Measurements from ENCODE around the gene KCNJ10.

Gene KCNJ10

GRCh38 chr1:160098852-160099561, 29.0 kb upstream of the KCNJ10 start:
- peak; percentile 86 for DNase-seq (ENCODE audit: low spot score)

GRCh38 chr1:160097911-160098851, 28.2 kb upstream of the KCNJ10 start, which contains the start of gene IGSF8:
Gene IGSF8, minus strand, starts transcription at chr1:160098619. Its CDS starts 147 bp downstream, at chr1:160098472.
- peak; percentile 38 for DNase-seq (ENCODE audit: low spot score)

GRCh38 chr1:160097151-160097910, 27.4 kb upstream of the KCNJ10 start:
- DNase-seq (ENCODE audit: low spot score), result no peak

GRCh38 chr1:160096274-160097116, 26.5 kb upstream of the KCNJ10 start:
- DNase-seq (ENCODE audit: low spot score), result no peak

GRCh38 chr1:160095382-160096105, 25.6 kb upstream of the KCNJ10 start:
- DNase-seq (ENCODE audit: low spot score), result no peak

GRCh38 chr1:160094806-160095205, 24.8 kb upstream of the KCNJ10 start:
- DNase-seq (ENCODE audit: low spot score), result no peak

GRCh38 chr1:160094291-160094625, 24.3 kb upstream of the KCNJ10 start:
- DNase-seq (ENCODE audit: low spot score), result no peak

- no peak for DNase-seq (ENCODE audit: low spot score)
Measured at GRCh38 chr1:160093624-160094290, 23.8 kb upstream of the KCNJ10 start.

- DNase-seq (ENCODE audit: low spot score), result no peak
Measured at GRCh38 chr1:160093069-160093395, 23.1 kb upstream of the KCNJ10 start.

- DNase-seq (ENCODE audit: low spot score), result no peak
Measured at GRCh38 chr1:160092366-160093068, 22.6 kb upstream of the KCNJ10 start.

GRCh38 chr1:160091666-160092223, 21.8 kb upstream of the KCNJ10 start:
- no peak for DNase-seq (ENCODE audit: low spot score)

- no peak for DNase-seq (ENCODE audit: low spot score)
Measured at GRCh38 chr1:160090760-160091159, 20.8 kb upstream of the KCNJ10 start.

- no peak for DNase-seq (ENCODE audit: low spot score)
Measured at GRCh38 chr1:160089883-160090282, 19.9 kb upstream of the KCNJ10 start.

- DNase-seq (ENCODE audit: low spot score), result no peak
Measured at GRCh38 chr1:160087118-160087662, 17.2 kb upstream of the KCNJ10 start.

GRCh38 chr1:160086456-160086892, 16.5 kb upstream of the KCNJ10 start:
- DNase-seq (ENCODE audit: low spot score), result no peak

- DNase-seq (ENCODE audit: low spot score), result peak; percentile 62
Measured at GRCh38 chr1:160085686-160086455, 15.9 kb upstream of the KCNJ10 start.

GRCh38 chr1:160084771-160085321, 14.9 kb upstream of the KCNJ10 start:
- DNase-seq (ENCODE audit: low spot score), result no peak
